ENCODE results near the gene AGT. TPM values are rescaled to one million over a fixed set of nuclear protein-coding genes. Genes with fewer than 3 reads are reported as not detected.
A peak's percentile ranks its signal among the peaks of the same experiment; 100 is the strongest.
"Not testable (repeated sequence)": the region's sequence is repeated elsewhere in the genome, so short reads cannot be mapped to it uniquely, and the experiment has no call there.

The AGT gene
- total RNA-seq, 6 donors from 2014 or later, result 1.1 to 2.6 (median 1.7) TPM; not detected in 1

DNA sequence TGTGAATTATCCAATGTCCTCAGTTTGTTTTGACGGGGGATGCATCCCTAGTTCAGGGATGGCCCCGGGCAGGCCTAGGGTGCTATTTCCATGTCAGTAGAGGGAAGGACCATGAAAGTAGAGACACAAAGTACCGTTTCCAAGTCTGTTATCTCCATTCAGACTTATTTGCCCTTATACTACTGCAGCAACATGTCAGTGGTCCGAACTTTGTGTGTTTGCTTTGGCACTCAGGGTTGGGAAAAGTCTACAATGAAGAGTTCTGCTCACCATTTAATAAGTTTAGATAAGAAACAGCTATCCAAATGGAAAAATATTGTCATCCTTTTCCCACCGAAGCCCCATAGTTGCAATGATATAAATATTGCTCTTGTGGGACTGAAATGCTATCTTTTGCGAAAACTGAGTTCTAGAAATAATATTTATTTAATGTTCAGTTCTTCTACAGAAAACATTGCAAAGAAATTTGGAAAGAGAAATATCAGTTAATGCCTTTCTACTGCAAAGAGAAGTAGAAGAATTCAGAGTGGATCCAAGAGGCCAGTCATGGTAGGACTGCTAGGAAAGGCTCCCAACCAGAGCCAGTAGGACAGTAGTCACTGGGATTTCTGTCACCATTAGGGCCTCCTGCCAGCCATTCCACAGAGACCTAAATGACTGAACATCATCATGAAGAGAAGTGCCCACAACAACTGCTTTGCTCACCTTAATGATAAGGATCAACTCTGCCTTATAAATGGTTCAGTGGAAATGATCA, 11.5 kb upstream of the AGT start:
- no peak for ATAC-seq (ENCODE audit: low FRiP score in 2 of 2)
- no peaks in the 10 kb centered on the region for H3K4me1 ChIP-seq
- no peak overlapping the region for H3K27ac ChIP-seq
- H3K9me3 ChIP-seq, result peaks cover 0 to 5% (median 0%) of the 10 kb centered on the region in 4 donors
- TF ChIP-seq POLR2AphosphoS5 (IDR thresholded peaks at IDR 0.05), result no peak
- TF ChIP-seq, protein P1, sequence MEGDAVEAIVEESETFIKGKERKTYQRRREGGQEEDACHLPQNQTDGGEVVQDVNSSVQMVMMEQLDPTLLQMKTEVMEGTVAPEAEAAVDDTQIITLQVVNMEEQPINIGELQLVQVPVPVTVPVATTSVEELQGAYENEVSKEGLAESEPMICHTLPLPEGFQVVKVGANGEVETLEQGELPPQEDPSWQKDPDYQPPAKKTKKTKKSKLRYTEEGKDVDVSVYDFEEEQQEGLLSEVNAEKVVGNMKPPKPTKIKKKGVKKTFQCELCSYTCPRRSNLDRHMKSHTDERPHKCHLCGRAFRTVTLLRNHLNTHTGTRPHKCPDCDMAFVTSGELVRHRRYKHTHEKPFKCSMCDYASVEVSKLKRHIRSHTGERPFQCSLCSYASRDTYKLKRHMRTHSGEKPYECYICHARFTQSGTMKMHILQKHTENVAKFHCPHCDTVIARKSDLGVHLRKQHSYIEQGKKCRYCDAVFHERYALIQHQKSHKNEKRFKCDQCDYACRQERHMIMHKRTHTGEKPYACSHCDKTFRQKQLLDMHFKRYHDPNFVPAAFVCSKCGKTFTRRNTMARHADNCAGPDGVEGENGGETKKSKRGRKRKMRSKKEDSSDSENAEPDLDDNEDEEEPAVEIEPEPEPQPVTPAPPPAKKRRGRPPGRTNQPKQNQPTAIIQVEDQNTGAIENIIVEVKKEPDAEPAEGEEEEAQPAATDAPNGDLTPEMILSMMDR (IDR thresholded peaks at IDR 0.05), result no peak
- no peak for TF ChIP-seq POLR2A (IDR thresholded peaks at IDR 0.05)
- TF ChIP-seq EP300 (IDR thresholded peaks at IDR 0.05), result no peak
- DNase-seq, result no peak
- WGBS, 2 donors, result 69 to 75% methylated on average over 6 of the region's 6 CpGs
- no peaks in the 10 kb centered on the region for H3K36me3 ChIP-seq
- no peak overlapping the region for H3K4me3 ChIP-seq
- no peaks in the 10 kb centered on the region for H3K27me3 ChIP-seq

DNA sequence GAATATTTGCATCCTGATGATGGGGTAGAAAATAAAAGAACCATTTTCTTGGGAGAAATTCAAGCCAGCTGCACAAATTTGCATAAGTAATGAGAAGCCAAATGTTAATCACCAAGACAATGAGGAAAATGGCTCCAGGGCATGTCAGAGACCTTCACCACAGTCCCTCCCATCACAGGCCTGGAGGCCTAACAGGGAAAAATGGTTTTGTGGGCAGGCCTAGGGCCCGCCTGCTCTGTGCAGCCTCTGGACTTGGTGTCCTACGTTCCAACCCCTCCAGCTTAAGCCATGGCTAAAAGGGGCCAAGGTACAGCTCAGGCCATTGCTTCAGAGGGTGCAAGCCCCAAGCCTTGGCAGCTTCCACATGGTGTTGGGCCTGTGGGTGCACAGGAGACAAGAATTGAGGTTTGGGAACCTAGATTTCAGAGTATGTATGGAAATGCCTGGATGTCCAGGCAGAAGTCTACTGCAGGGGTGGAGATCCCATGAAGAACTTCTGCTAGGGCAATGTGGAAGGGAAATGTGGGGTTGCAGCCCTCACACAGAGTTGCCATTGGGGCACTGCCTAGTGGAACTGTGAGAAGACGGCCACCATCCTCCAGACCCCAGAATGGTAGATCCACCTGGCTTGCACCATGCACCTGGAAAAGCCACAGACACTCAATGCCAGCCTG, 8.1 kb upstream of the AGT start:
- ATAC-seq (ENCODE audit: low FRiP score in 2 of 2); H3K4me1 ChIP-seq; H3K4me3 ChIP-seq; H3K27me3 ChIP-seq; H3K36me3 ChIP-seq; H3K27ac ChIP-seq; DNase-seq; H3K9me3 ChIP-seq: not testable (repeated sequence)
- WGBS, 2 donors, result 76 to 92% methylated on average over 3 of the region's 3 CpGs

DNA sequence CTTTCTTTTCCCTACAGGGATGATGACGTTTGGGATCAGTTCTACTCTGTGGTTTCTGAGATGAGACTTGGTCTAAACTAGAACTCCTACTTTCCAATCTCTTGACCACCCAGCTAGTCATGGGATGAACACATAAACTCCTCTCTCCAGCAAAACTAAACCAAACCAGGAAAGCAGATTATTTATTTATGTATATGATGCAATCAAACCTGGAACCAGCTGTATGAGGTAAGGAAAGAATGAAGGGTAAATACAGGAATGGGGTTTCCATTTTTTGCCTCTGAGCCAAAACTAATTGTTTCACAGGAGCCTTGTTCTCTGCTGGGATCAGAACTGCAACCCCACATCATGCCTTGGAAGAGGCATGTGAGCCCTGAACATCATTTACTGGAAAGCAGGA, 3.3 kb upstream of the AGT start:
- WGBS, 2 donors, result 64 to 88% methylated on average over 1 of the region's 1 CpG
- no peak overlapping the region for H3K27ac ChIP-seq
- H3K27me3 ChIP-seq, result no peaks in the 10 kb centered on the region
- H3K36me3 ChIP-seq, result no peaks in the 10 kb centered on the region
- H3K4me3 ChIP-seq, result no peak overlapping the region
- no peak for ATAC-seq (ENCODE audit: low FRiP score in 2 of 2)
- peaks cover 0 to 3% (median 0%) of the 10 kb centered on the region in 4 donors for H3K9me3 ChIP-seq
- DNase-seq, result no peak
- peaks cover 0 to 9% (median 6%) of the 10 kb centered on the region in 4 donors for H3K4me1 ChIP-seq
- no peak for TF ChIP-seq EP300 (IDR thresholded peaks at IDR 0.05)

GRCh38 chr1:230716453-230716852, 2.5 kb upstream of the AGT start:
- WGBS, 2 donors, result 55 to 63% methylated on average over 3 of the region's 3 CpGs
- not testable (repeated sequence) for ATAC-seq (ENCODE audit: low FRiP score in 2 of 2); DNase-seq

GRCh38 chr1:230715510-230715909, 1.6 kb upstream of the AGT start:
- DNase-seq, result no peak
- H3K4me3 ChIP-seq, result no peak overlapping the region
- TF ChIP-seq EP300 (IDR thresholded peaks at IDR 0.05), result no peak
- TF ChIP-seq, protein P1 (IDR thresholded peaks at IDR 0.05), result no peak
- TF ChIP-seq POLR2AphosphoS5 (IDR thresholded peaks at IDR 0.05), result no peak
- TF ChIP-seq POLR2A (IDR thresholded peaks at IDR 0.05), result no peak
- ATAC-seq (ENCODE audit: low FRiP score in 2 of 2), result no peak
- peaks cover 0 to 9% (median 6%) of the 10 kb centered on the region in 4 donors for H3K4me1 ChIP-seq
- H3K27ac ChIP-seq, result no peak overlapping the region
- WGBS, 2 donors, result 68 to 81% methylated on average over 3 of the region's 3 CpGs
- no peaks in the 10 kb centered on the region for H3K36me3 ChIP-seq
- H3K27me3 ChIP-seq, result no peaks in the 10 kb centered on the region
- no peaks in the 10 kb centered on the region for H3K9me3 ChIP-seq

More at GRCh38 chr1:230716453-230716852, 2.5 kb upstream of the AGT start:
- H3K27ac ChIP-seq, H3K36me3 ChIP-seq, H3K27me3 ChIP-seq, H3K4me1 ChIP-seq, H3K4me3 ChIP-seq, H3K9me3 ChIP-seq: not testable (repeated sequence)

DNA sequence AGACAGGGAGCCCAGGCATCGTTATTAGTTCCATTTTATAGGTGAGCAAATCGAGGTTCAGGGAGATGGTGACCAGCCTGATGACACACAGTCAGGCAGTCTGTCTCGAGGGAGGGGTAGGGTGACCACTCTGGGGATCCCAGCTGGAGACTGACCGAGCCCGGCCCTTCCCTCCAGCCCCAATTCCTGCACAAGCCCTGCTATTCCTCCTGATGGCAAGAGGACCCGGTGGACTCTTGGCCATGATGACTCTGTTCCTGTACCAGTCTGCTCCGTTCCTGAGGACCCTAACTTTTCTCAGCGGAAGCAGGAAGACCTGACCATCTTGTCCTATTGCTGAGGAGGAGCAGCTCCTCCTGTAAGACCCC, 391 bp downstream of the AGT start:
- ATAC-seq (ENCODE audit: low FRiP score in 2 of 2) (no peak), DNase-seq (no peak)
- Histone ChIP-seq H3K9me3 (no peaks in the 10 kb centered on the region), H3K27ac (peak overlapping the region in 1 of 4 donors; percentile 3), H3K36me3 (no peaks in the 10 kb centered on the region), H3K27me3 (no peaks in the 10 kb centered on the region), H3K4me3 (peak overlapping the region in 1 of 4 donors; percentile 13), H3K4me1 (peaks cover 0 to 9% (median 7%) of the 10 kb centered on the region in 4 donors)
- WGBS, 2 donors, result 88 to 91% methylated on average over 6 to 8 of the region's 8 CpGs
- TF ChIP-seq, protein P1 (IDR thresholded peaks at IDR 0.05), result no peak
- no peak for TF ChIP-seq POLR2A (IDR thresholded peaks at IDR 0.05)
- TF ChIP-seq EP300 (IDR thresholded peaks at IDR 0.05), result no peak
- TF ChIP-seq POLR2AphosphoS5 (IDR thresholded peaks at IDR 0.05), result no peak
